Stimulated activated CD4-positive, alpha-beta T cell treated with anti-CD3 and anti-CD28 coated beads, Interleukin-4, amount 100 ng/mL, for 4 hours (primary cell): Measurements from ENCODE around the gene LOXL1.
"Not testable (repeated sequence)": the region's sequence is repeated elsewhere in the genome, so short reads cannot be mapped to it uniquely, and the experiment has no call there.

Source experiments
- DNase-seq, 2 experiments: peaks; one replicate each; pipeline ENCODE4 v3.0.0-alpha.2; 2020

Gene LOXL1

DNA sequence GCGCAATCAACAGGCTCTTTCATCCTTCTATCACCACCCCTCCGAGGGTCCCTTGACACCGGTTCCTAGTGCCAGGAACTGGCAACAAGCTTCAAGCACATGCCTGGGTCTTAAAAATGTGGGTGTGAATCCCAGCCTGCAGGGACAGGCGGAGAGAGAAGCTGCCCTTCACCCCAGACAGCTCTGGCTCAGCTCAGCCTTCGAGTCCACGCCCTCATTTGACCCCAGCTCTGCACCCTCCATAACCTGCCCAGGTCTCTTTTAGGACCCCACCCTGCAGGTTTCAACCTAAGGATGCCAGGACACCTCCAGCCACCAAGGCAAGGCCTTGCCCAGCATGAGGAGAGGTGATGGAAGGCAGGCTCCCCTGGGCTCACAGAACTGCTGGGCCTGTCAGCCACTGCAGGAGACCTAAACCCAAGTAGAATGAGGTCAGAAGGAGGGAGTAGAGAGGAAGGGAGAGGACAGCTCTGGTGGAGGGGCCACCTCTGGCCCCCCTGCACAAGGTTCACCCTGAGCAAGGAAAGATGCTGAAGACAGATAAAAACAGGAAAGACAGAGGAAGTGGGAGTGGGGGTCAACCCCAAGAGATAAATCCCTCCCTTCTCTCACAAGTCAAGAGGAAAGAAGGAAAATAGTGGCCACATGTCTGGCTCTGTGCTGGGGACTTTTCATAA, 2.6 kb upstream of the LOXL1 start:
- no peak for DNase-seq

DNA sequence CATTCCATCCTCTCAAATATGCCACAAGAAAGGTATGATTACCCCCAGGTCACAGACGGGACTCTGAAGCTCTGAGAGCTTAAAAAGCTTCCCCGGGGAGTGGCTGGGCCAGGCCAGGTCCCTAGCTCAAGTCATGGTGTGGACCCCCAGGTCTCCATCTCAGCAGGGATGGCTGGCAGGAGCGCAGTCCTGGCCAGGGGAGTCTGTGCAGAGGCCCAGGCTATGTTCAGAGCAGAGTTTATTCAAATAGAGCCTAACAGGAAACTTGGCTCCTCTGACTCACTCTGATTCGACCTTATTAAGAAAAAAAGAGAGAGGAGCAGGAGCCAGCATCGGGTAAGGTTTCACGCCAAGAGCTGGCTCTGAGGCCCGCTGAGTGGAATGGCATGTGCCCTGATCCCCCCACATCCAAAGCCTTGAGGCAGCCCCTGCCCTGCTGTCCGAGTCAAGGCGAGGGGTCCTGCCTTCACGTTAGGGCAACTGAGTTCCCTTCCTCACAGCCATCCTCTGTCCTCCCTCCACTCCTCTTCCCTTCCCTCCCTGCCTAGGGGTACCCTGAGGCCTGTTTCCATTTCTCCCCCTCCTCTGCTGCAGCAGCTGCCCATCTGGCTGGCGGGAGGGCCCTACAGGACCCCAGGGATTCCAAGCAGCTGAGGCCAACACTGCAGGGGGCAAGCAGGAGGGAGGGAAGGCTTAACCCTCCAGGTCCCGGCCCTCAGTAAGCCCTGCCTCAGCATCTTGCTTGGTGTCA, 1.9 kb upstream of the LOXL1 start:
- DNase-seq: no peak

DNA sequence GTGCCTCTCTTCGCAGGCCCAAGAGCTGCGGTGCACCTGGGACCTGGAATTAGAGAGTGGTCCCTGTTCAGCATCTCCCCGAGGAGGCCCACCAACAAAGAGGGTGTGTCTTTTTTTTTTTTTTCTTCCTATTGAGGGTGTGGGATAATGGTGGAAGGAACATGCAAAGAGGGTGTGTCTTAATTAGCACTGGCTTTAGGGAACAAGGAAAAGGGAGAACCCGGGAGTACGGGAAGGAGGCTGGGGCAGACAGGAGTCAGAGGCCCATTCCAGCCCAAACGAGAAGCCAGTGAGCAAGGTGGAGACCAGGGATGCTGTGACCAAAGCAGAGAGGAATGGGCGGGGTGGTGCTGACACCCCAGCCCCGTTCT, 429 bp upstream of the LOXL1 start:
- no peak for DNase-seq

DNA sequence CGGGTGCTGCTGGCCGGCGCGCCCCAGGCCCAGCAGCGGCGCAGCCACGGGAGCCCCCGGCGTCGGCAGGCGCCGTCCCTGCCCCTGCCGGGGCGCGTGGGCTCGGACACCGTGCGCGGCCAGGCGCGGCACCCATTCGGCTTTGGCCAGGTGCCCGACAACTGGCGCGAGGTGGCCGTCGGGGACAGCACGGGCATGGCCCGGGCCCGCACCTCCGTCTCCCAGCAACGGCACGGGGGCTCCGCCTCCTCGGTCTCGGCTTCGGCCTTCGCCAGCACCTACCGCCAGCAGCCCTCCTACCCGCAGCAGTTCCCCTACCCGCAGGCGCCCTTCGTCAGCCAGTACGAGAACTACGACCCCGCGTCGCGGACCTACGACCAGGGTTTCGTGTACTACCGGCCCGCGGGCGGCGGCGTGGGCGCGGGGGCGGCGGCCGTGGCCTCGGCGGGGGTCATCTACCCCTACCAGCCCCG, 777 bp downstream of the LOXL1 start:
- DNase-seq: peak; percentile 34 to 42

DNA sequence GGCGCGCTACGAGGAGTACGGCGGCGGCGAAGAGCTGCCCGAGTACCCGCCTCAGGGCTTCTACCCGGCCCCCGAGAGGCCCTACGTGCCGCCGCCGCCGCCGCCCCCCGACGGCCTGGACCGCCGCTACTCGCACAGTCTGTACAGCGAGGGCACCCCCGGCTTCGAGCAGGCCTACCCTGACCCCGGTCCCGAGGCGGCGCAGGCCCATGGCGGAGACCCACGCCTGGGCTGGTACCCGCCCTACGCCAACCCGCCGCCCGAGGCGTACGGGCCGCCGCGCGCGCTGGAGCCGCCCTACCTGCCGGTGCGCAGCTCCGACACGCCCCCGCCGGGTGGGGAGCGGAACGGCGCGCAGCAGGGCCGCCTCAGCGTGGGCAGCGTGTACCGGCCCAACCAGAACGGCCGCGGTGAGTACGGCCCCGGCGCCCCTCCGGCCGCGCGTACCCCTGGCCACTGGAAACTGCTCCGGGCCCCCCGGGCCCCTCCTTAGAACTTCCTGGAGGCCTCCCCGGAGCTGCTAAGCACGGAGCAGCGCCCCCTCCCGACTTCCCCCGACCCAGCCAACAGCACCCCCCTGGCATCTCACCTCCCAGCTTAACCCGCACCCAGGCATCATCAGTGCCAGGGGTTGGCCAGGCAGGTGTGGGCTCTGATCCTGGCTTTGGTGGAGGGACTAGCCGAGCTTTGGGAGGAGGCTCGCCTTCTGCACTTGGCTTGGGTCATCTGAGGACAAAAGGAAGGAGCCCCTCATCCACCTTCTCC, 1.4 kb downstream of the LOXL1 start:
- DNase-seq: peak; percentile 74 to 79

DNA sequence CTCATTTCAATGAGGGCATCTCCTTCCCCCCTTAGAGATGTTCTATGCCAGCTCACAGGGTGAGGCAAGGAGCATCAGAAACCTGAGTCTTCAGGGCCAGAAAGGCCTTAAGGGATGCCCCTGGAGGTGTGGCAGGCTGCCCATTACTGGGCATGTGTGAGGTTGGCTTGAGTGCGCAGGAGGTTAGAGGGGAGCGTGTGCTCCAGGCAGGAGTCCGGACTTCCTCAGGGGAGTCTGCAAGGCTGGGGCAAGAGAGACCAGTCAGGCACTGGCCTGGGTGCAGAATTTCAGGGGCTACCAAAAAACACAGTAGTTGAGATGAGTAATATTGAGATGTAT, 1.9 kb downstream of the LOXL1 start:
- DNase-seq: no peak

DNA sequence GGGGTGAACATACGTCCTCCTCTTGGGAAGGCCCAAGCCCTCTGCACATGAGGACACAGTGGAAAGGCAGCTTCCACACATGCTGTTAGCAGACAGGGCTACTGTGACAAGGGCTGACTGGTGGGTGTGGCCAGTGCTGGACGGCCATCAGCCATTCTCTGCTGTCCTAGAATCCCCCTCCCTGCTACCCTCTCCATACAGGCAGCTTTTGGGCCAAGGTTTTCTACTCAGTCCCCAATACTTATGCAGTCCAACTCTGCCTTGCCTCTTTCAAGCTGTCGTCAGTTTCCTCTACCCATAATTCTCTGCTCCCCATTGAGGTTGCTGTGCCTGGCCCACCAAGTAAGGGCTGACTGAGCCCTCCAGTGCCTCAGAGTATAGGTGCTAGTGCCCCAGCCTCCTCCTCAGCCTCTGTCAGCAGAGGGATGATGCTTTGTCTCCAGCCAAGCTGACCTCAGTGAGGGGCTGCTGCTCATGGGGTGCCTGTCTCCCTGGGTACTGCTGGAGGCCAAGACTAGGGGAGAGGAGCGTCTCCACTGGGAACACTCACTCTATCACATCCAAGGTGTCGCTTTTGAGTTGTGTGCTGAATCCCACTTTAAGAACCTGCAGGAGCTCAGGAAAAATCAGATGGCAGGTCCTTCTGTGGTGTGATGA, 2.8 kb downstream of the LOXL1 start:
- no peak for DNase-seq

DNA sequence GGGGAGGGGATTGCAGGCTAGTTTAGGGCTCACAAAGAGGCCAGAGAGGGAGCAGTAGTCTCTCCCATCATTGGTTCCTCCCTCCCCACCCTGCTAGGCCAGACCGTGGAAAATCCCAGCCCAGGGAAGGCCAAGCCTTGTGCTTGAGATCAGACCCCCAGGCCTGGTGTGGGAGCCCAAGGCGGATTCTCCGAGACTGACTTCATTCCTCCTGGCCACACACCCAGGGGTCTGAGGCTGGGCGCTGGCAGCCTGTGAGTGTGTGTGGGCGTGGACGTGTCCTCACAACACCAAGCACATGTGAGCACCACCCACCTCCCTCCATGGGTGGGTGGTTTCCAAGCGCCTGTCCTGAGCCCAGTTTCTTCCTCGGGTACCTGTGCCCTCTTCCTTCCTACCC, 4.1 kb downstream of the LOXL1 start:
- DNase-seq: no peak

DNA sequence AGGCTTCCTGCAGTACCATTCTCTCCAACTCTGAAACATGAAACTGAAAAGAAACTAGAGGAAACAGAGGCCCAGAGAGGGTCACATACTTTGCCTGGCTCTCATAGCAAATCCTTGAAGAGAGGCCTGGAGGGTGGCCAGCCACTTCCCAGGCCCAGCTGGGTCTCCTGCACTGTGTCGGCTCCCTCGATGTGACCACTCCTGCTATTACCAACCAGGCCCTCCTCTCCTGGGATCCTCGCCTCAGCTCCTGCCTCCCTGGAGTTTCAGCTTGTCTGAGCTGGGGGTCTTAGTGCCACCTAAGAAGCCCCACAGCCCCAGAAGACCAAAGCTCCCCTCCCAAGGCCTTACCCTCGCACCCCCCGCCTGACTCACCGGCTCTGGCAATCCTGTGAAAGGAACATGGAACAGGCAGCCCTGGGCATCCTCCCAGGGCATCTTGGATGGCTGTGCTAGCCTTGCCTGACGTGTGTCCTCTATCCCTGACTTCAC, 4.6 kb downstream of the LOXL1 start:
- DNase-seq: no peak

DNA sequence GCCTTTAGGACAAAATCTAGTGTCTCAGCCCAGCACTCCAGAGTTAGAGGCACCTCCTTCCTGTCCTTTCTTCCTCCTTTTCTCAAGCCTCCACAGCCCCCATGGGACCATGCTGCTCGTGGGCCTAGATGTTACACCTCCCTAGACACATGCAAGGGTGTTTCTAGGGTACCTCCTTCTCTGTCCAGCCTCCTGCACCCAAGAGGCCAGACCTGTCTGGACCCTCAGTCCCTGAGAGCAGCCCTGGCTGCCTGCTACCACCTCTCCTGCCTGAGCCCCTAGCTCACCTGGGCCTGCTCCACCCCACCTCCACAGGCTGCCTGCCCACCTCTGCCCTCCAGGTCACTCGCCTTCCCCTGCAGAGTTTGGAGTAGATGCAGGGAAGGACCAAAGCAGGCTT, 5.2 kb downstream of the LOXL1 start:
- DNase-seq: no peak

DNA sequence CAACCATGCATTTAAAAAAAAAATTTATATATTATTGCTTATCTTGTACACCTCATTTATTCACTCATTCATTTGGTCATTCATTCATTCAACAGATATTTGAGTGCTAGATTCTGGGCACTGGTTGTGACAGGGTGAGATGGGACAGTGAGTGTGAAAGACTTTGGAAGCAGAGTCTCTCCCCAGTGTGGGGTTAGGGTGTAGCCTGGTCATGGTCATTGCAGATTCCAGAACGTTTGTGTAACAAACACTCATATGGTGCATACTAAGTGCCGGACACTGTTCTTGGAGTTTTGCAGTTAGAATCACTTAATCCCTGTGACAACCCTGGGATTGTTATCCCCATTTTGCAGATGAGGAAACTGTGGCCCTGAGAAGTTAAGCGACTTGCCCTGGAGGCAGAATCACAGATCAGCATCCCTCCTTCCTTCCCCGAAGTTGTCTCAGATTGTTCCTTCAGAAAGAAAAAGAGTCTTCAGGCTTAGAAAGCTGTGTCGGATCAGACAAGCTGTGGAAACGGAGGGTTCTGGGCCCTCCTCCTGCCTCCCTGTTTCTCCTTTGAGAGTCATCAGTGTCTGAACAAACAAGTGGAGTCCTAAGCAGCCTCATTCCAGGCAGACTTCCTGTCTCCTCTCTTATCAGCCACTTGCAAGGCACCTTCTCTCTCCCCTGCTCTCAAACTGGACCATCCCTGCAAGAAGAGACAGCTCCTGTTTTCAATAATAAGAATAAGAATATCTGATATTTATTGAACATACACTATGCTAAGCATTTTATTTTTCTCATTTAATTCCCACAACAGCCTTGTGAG, 6.3 kb downstream of the LOXL1 start:
- DNase-seq: no peak

DNA sequence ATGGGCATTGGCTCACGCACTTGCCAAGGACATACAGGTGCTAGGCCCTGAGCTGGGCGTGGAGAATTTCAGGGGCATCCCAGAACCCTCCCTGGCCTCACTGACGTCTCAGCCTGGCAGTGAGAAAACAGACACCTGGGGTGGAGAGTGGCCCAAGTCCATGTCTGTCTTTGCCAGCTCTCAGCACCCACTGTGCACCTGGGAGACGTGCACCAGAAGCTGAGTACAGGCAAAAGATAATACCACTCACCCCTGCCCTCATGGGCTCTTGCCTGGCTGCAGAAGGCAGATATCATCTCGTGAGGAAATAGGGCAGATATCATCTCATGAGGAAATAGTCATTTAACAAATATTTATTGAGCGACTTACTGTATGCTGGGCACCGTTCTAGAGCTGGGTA, 8.0 kb downstream of the LOXL1 start:
- DNase-seq: no peak

DNA sequence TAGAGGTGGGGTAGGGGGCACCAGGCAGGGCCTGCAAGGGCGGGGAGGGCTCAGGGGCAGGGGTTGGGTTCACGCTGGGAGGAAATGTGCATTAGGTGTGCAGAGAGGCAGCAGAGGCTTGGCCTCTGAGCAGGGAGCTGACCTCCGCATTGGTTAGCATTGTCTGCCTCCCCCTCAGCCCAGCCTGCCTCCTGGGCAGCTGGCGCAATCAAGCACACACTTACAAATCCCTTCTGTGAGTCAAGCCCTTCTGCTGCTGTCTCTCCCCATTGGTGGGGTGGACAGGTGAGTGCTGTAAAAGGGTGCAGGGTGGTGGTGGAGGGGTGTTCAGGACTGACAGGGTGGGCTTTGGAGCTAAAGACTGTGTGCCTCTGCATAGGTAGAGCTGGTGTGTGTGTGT, 9.3 kb downstream of the LOXL1 start:
- DNase-seq: no peak

DNA sequence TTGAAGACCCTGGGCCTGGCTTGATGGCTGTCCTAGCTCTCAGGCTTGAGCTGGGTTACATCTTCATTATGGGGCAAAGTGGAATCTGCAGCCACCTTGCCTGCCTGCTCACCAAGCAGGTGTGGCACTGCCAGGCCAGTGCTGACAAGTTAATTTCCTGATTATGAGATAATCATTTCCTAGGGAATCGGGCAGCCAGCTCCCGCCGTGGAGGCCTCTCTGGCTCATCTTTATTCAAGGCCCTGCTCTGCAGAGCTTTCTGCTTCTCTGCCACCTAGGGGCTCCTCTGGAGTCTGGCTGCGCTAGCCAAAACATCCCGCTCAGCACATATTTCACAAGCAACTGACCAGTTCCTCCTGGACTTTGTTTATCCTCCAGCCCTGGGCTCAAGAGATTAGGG, 9.9 kb downstream of the LOXL1 start:
- no peak for DNase-seq

DNA sequence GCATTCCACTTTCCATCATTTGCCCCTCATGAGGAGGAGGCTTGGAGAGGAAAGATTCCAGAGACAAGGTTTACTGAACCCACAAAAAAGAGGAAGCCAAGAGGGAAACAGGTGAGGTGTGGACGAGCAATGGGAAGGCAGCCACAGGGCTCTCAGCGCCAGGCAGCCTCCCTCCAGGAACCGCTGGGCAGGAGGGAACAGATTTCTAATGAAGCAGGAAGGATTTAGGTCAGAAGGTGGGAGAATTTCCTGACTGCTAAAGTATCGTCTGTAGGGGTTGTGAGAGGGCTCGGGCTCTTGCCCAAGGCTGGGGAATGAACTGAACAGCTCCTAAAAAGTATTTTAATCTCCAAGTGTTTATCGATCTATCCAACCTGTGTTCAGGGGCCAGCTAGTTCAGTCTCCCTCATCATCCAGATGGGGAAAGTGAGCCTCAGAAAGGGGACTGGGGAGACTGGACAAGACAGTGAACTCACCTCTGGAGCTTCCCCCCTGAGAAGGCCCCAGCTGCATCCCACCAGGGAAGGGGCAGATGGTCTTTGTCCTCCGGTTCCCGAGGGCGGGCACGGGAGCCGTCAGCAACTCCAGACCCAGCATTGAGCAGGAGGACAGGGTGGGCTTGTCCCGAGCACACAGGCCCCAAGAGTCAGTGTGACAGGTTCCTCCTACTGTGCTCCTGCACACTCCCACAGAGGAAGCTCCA, 10.5 kb downstream of the LOXL1 start:
- DNase-seq: no peak

DNA sequence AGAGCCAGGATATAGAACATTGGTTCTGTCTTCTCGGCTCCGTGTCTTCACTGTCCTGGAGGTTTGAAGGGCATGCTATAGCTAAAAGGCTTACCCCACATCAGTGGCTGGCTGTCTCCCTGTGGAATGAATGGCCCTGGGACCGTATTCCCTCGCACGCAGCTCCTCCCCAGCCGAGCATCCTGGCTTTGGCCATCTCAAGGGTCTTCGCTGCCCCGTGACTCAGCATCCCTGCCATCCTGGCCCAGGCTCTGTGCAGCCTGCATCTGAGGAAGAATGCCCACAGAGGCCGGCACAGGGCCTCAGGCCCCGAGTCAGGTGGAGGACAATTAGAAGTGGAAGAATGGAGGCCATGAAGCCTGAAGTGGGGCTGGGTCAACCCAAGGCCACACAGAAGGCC, 11.0 kb downstream of the LOXL1 start:
- no peak for DNase-seq

DNA sequence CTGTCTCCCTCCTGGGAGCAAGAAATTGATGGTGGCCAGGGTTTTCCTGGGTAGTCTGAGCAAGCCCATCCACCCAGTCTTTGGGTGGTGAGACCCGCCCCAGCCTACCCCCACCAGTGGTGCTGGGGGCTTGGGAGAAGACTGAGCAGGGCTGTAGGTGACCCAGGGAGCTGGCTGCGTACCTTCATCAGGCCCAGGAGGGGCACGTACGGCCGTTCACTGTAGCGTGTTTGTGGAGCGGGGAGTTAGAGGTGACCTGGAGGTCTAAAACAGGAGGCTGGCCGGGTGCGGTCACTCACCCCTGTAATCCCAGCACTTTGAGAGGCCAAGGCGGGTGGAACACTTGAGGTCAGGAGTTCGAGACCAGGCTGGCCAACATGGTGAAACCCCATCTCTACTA, 11.5 kb downstream of the LOXL1 start:
- DNase-seq: no peak

DNA sequence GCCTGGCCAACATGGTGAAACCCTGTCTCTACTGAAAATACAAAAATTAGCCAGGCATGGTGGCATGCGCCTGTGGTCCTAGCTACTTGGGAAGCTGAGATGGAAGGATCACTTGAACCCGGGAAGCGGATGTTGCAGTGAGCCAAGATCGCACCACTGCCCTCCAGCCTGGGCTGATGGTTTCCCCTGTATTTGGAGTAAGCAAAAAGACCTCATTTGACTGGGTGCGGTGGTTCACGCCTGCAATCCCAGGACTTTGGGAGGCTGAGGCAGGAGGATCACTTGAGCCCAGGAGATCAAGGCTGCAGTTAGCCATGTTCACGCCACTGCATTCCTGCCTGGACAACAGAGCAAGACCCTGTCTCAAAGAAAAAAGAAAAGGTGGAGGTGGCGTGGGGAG, 12.3 kb downstream of the LOXL1 start:
- not testable (repeated sequence) for DNase-seq

DNA sequence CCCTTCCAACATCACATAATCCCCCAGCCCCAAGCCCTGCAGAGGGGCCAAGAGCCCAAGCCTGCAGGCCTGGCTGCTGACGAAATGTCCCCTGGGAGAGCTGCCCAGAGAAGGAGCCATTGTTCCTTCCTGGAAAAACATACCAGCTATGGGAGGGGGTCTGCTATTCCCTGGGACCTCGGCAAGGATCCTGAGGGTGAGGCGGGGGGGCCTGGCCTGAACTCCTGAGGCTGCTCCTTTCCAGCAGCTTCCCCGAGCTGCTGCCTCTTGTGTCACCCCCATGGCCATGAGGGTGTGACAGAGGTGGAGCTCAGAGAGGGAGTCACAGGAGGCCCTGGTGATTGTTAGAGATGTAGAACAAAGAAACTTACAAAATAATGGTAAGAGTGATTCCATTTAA, 12.9 kb downstream of the LOXL1 start:
- DNase-seq: no peak

DNA sequence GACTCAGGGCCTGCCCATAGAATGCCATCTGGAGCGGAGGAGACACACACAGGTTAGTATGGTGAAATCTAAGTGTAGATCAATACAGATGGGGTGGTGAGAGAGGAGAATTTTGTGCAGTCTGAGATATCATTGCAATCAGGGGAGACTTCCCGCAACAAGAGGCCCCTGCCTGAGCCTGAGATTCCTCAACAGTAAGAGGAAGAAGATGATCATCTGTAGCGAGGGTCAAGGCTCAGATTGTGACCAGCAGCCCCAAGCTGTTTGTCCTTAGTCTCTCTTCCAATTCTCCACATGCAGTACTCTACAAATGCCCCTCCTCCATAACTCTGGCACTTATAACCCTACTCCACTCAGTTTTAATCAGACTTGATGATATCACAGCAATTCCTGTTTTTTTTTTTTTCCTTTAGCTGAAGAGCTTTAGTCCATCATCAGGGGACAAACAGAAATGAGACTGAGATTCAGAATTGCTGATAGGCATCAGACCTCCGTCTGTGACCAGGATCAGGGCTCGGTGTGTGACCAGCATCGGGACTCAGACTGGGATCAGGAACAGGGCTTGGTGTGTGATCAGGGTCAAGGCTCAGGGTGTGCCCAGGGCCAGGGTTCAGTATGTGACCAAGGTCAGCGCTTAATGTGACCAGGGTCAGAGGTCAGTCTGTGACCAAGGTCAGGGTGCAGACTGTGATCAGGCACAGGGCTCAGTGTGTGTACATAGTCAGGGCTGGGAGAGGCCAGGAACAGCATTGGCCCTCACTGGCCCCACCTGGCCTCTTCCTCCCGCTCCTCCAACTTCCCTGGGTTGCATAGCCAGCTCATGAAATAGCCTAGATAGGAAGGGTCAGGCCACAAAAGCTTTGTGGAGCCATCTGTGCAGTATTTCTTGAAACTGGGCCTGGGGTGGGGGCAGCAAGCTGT, 14.1 kb downstream of the LOXL1 start:
- no peak for DNase-seq

DNA sequence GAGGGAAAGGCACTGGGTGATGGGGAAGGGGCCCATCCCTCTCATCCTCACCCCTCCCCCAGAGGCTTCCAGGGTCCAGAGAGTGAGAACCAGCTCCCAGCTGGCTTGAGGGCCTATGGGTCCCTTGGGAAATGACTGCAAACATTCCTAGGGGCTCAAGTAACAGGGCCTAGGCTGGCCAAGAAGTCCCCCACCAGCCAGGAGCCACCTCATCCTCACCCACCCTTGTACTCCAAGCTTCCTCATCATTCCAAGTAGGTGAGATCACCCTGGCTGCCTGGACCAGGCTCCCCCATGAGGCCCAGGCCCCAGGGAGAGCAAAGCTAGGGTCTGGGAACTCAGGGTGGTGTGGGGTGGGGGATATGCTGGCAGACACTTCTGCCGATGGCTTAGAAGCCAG, 14.8 kb downstream of the LOXL1 start:
- no peak for DNase-seq
